Measurements from ENCODE around the gene CHRNB1. TPM values are rescaled to one million over a fixed set of nuclear protein-coding genes. Genes with fewer than 3 reads are reported as not detected.

CHRNB1 gene
- total RNA-seq, 2 experiments from 2014 or later, result 10.4 to 13.1 TPM

DNA sequence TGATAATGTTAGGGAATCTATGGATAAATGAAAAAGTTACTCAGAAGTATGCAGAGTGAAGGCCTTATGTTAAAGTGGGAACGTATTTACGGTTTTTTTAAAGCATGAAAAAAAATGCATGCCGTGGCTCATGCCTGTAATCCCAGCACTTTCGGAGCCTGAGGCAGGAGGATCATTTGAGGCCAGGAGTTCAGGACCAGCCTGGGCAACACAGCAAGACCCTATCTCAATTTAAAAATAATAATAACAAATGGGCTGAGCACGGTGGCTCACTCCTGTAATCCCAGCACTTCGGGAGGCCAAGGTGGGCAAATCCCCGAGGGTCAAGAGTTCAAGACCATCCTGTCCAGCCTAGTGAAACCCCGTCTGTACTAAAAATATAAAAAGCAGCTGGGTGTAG lies 45.3 kb downstream of the CHRNB1 start:
- Mint-ChIP-seq H3K27ac (peak overlapping the region; percentile 16), H3K27me3 (no peaks in the 10 kb centered on the region), H3K4me3 (no peak overlapping the region), H3K9me3 (ENCODE audit: low read depth) (no peaks in the 10 kb centered on the region), H3K4me1 (peaks cover 66% of the 10 kb centered on the region), H3K36me3 (peaks cover 55% of the 10 kb centered on the region)
- DNase-seq (no peak), ATAC-seq (no peak)
- CTCF ChIA-PET, result interaction anchor here (1.0 to 3.1 kb wide), 3 partner anchors 25 to 70 kb away, joined by 3 to 12 read pairs (median 7); no protein-coding TSS in a partner anchor

DNA sequence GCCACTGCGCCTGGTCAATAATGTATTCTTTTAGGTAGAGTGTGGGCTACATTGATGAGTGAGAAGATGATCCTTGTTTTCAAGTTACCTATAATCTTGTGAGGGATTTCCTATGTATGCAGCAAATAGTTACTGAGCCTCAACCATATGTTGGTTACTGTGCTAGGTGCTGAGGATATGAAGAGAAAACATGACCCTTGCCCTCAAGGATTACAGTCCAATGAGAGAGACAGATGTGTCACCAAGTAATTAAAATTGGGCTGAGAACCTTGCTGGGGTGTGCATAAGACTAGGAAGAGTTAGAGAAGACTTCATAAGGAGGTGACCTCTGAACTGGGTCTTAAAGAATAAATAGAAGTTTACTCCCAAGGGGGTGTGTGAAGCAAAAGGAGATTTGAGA lies 46.7 kb downstream of the CHRNB1 start:
- DNase-seq, result no peak
- H3K4me3 Mint-ChIP-seq, result no peak overlapping the region
- no peaks in the 10 kb centered on the region for H3K9me3 Mint-ChIP-seq (ENCODE audit: low read depth)
- CTCF ChIA-PET, result interaction anchor here (1.1 to 3.1 kb wide), 3 partner anchors 24 to 69 kb away, joined by 5 to 12 read pairs (median 7); no protein-coding TSS in a partner anchor
- peaks cover 58% of the 10 kb centered on the region for H3K36me3 Mint-ChIP-seq
- H3K4me1 Mint-ChIP-seq, result peaks cover 58% of the 10 kb centered on the region
- H3K27me3 Mint-ChIP-seq, result no peaks in the 10 kb centered on the region
- peak overlapping the region; percentile 26 for H3K27ac Mint-ChIP-seq
- ATAC-seq, result no peak

DNA sequence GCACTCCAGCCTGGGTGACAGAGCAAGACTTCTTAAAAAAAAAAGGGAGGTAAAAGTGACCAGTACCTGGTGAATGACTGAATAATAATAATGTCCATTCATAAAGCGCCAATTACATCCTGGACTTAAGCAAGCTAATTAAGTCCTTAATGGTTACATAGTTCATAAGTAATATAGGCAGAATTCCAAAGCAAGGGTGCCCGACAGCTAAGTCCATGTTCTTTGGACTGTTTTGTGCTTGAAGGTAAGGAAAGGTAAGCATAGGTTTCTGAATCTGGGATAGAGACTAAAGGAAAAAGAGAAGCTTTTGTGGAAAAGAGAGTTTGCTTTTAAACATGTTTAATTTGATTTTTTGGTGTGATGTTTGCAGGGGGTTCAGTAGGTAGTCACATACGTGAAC lies 49.1 kb downstream of the CHRNB1 start:
- H3K9me3 Mint-ChIP-seq (ENCODE audit: low read depth), result no peaks in the 10 kb centered on the region

DNA sequence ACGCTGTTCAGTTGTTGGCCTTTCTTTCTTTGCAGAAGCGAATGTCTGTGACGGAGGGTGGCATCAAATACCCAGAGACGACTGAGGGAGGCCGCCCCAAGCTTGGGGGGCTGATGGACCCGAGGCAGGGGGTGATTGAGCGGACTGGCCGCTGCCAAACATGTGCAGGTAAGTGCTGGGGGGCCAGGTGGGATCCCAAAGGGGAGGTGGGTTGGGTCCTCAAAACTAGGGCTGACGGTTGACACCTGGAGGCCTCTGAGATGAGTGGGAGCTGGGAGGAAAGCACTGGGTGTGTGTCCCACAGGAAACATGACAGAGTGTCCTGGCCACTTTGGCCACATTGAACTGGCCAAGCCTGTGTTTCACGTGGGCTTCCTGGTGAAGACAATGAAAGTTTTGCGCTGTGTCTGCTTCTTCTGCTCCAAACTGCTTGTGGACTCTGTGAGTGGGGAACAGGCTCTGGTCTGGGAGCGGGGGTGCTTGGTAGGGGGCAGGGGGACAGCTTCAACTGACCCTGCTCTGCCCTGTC lies 51.1 kb downstream of the CHRNB1 start:
- Mint-ChIP-seq H3K4me1 (peaks cover 24% of the 10 kb centered on the region), H3K4me3 (no peak overlapping the region), H3K36me3 (peaks cover 72% of the 10 kb centered on the region), H3K9me3 (ENCODE audit: low read depth) (no peaks in the 10 kb centered on the region), H3K27ac (peak overlapping the region; percentile 55), H3K27me3 (no peaks in the 10 kb centered on the region)
- CTCF ChIA-PET, result interaction anchor here (1.1 to 2.0 kb wide), 3 partner anchors 27 to 191 kb away, joined by 3 to 5 read pairs (median 4); partner anchors contain the start of gene TP53
- DNase-seq (no peak), ATAC-seq (no peak)

More for the DNA sequence above, 49.1 kb downstream of the CHRNB1 start:
- Mint-ChIP-seq H3K27me3 (no peaks in the 10 kb centered on the region), H3K4me3 (no peak overlapping the region), H3K27ac (no peak overlapping the region), H3K4me1 (peaks cover 38% of the 10 kb centered on the region), H3K36me3 (peaks cover 66% of the 10 kb centered on the region)
- CTCF ChIA-PET, result interaction anchor here (2.0 kb wide), 1 partner anchor 193 kb away, joined by 5 read pairs; the partner anchor contains the start of gene TP53
- DNase-seq (no peak), ATAC-seq (no peak)

DNA sequence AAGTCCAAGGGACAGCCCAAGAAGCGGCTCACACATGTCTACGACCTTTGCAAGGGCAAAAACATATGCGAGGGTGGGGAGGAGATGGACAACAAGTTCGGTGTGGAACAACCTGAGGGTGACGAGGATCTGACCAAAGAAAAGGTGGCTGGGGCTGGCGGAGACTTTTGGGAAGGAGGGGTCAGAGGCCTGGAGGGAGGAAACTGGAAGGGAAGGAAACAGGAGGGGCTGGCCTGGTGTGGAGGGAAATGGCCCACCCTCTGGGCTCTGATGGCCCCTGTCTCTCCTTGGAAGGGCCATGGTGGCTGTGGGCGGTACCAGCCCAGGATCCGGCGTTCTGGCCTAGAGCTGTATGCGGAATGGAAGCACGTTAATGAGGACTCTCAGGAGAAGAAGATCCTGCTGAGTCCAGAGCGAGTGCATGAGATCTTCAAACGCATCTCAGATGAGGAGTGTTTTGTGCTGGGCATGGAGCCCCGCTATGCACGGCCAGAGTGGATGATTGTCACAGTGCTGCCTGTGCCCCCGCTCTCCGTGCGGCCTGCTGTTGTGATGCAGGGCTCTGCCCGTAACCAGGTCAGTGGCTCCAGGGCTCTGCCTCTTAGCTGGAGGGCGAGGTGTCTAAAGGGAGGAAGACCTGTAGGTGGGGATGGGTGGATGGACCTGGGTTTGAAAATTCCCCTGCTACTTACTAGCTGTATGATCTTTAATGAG lies 51.8 kb downstream of the CHRNB1 start:
- CTCF ChIA-PET, result interaction anchor here (1.1 to 1.6 kb wide), 3 partner anchors 18 to 64 kb away, joined by 3 to 4 read pairs (median 3); no protein-coding TSS in a partner anchor
- Mint-ChIP-seq H3K4me3 (no peak overlapping the region), H3K4me1 (peaks cover 21% of the 10 kb centered on the region), H3K27ac (no peak overlapping the region), H3K9me3 (ENCODE audit: low read depth) (no peaks in the 10 kb centered on the region), H3K36me3 (peaks cover 76% of the 10 kb centered on the region), H3K27me3 (no peaks in the 10 kb centered on the region)
- DNase-seq (no peak), ATAC-seq (no peak)

DNA sequence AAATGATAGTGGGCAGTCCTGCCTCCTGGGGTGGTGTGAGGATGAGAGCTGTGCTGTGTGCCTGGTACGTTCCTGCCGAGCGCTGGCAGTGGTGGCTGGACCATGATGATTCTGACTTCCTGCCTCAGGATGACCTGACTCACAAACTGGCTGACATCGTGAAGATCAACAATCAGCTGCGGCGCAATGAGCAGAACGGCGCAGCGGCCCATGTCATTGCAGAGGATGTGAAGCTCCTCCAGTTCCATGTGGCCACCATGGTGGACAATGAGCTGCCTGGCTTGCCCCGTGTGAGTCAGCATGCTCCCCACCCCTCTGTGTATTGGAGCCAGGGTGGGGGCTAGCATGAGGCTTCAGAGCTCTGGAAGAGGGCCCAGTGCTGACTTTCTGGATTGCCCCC lies 52.4 kb downstream of the CHRNB1 start:
- no peak for ATAC-seq
- H3K27me3 Mint-ChIP-seq, result no peaks in the 10 kb centered on the region
- H3K36me3 Mint-ChIP-seq, result peaks cover 75% of the 10 kb centered on the region
- peaks cover 17% of the 10 kb centered on the region for H3K4me1 Mint-ChIP-seq
- DNase-seq, result no peak
- H3K4me3 Mint-ChIP-seq, result no peak overlapping the region
- CTCF ChIA-PET, result interaction anchor here (1.1 kb wide), 1 partner anchor 17 kb away, joined by 3 read pairs; no protein-coding TSS in a partner anchor
- no peaks in the 10 kb centered on the region for H3K9me3 Mint-ChIP-seq (ENCODE audit: low read depth)
- no peak overlapping the region for H3K27ac Mint-ChIP-seq

DNA sequence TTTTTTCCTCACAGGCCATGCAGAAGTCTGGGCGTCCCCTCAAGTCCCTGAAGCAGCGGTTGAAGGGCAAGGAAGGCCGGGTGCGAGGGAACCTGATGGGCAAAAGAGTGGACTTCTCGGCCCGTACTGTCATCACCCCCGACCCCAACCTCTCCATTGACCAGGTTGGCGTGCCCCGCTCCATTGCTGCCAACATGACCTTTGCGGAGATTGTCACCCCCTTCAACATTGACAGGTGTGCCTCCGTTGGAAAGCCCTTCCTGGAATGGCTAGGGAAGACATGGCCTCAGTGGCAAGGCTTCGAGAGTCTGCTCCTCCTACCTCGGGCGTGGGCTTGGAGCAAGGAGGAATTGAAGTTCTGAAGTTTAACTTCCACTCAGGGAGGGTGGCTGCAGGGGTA lies 52.8 kb downstream of the CHRNB1 start:
- Mint-ChIP-seq H3K4me1 (peaks cover 15% of the 10 kb centered on the region), H3K4me3 (no peak overlapping the region), H3K36me3 (peaks cover 79% of the 10 kb centered on the region), H3K27ac (no peak overlapping the region), H3K9me3 (ENCODE audit: low read depth) (no peaks in the 10 kb centered on the region), H3K27me3 (no peaks in the 10 kb centered on the region)
- CTCF ChIA-PET, result interaction anchor here (1.1 kb wide), 1 partner anchor 17 kb away, joined by 3 read pairs; no protein-coding TSS in a partner anchor
- no peak for ATAC-seq
- DNase-seq, result no peak

DNA sequence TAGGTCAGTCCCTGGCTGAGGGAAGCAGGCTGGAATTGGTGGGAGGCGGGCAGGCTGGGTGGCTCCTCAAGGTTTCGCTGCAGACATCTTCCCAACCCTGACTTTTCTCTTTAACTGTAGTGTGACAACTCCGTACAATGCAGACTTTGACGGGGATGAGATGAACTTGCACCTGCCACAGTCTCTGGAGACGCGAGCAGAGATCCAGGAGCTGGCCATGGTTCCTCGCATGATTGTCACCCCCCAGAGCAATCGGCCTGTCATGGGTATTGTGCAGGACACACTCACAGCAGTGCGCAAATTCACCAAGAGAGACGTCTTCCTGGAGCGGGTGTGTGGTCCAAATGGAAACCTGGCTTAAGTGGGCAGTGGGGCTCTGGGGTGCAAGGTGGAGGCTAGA lies 54.3 kb downstream of the CHRNB1 start:
- H3K36me3 Mint-ChIP-seq, result peaks cover 79% of the 10 kb centered on the region
- no peak for ATAC-seq
- CTCF ChIA-PET, result interaction anchor here (1.0 kb wide), 1 partner anchor 62 kb away, joined by 3 read pairs; no protein-coding TSS in a partner anchor

DNA sequence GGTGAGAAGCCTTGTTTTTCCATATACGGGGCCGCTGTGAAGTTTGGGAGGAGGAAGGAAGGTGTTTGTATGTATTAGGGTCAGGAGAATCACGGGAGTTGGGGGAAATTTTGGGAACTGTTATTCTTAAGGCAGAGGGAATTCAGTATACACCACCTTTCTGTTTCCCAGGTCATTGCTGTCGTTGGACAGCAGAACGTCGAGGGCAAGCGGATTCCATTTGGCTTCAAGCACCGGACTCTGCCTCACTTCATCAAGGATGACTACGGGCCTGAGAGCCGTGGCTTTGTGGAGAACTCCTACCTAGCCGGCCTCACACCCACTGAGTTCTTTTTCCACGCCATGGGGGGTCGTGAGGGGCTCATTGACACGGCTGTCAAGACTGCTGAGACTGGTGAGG lies 56.9 kb downstream of the CHRNB1 start:
- Mint-ChIP-seq H3K27ac (no peak overlapping the region), H3K27me3 (no peaks in the 10 kb centered on the region), H3K9me3 (ENCODE audit: low read depth) (no peaks in the 10 kb centered on the region), H3K4me3 (no peak overlapping the region), H3K4me1 (no peaks in the 10 kb centered on the region), H3K36me3 (peaks cover 73% of the 10 kb centered on the region)
- CTCF ChIA-PET, result no interaction called here
- DNase-seq (no peak), ATAC-seq (no peak)

More for the DNA sequence above, 54.3 kb downstream of the CHRNB1 start:
- peaks cover 4% of the 10 kb centered on the region for H3K4me1 Mint-ChIP-seq
- no peak overlapping the region for H3K27ac Mint-ChIP-seq
- H3K27me3 Mint-ChIP-seq, result no peaks in the 10 kb centered on the region
- H3K4me3 Mint-ChIP-seq, result no peak overlapping the region
- H3K9me3 Mint-ChIP-seq (ENCODE audit: low read depth), result no peaks in the 10 kb centered on the region
- DNase-seq, result no peak

DNA sequence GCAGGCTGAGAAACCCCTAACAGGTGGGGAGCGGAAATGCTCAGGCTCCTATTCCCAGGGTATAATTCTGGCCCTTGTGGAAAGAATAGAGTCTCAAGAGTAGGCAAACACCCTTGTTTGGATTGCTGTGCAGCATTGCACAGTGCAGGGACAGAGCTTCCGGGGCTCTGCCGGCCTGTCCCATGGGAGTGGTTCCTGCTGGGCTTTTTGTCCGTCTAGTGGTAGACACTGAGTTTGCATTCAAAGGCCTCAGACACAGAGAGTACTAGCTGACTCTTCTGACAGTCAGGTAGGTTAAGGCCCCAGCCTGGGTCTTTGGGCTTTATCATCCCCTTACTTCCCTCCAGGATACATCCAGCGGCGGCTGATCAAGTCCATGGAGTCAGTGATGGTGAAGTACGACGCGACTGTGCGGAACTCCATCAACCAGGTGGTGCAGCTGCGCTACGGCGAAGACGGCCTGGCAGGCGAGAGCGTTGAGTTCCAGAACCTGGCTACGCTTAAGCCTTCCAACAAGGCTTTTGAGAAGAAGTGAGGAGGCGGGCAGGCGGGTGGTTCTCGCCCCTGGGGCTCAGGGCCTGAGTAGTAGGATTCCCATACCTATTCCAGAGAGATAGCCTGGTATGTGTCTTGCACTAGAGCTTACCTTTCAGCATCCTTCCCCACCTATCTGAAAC lies 57.4 kb downstream of the CHRNB1 start:
- Mint-ChIP-seq H3K4me1 (no peaks in the 10 kb centered on the region), H3K9me3 (ENCODE audit: low read depth) (no peaks in the 10 kb centered on the region), H3K27me3 (no peaks in the 10 kb centered on the region), H3K27ac (no peak overlapping the region), H3K36me3 (peaks cover 70% of the 10 kb centered on the region), H3K4me3 (no peak overlapping the region)
- DNase-seq, result no peak
- CTCF ChIA-PET, result interaction anchor here (1.1 kb wide), 1 partner anchor 23 kb away, joined by 3 read pairs; the partner anchor contains the start of gene ZBTB4
- ATAC-seq, result no peak

DNA sequence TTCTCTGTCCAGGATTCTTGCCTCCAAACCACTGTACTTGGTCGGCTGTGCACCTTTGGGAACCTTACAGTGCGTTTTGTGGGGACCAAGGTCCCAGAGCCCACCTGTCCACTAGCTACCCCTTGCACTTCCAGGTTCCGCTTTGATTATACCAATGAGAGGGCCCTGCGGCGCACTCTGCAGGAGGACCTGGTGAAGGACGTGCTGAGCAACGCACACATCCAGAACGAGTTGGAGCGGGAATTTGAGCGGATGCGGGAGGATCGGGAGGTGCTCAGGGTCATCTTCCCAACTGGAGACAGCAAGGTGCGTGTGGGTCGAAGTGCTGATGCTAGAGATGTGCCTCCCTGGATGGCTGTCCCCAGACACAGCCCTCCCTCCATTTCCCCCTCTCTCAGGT lies 58.1 kb downstream of the CHRNB1 start:
- CTCF ChIA-PET, result interaction anchor here (1.1 kb wide), 1 partner anchor 23 kb away, joined by 3 read pairs; the partner anchor contains the start of gene ZBTB4
- peak; percentile 28 for ATAC-seq
- DNase-seq, result no peak
- Mint-ChIP-seq H3K4me3 (no peak overlapping the region), H3K9me3 (ENCODE audit: low read depth) (no peaks in the 10 kb centered on the region), H3K27me3 (no peaks in the 10 kb centered on the region), H3K36me3 (peaks cover 66% of the 10 kb centered on the region), H3K27ac (no peak overlapping the region), H3K4me1 (no peaks in the 10 kb centered on the region)

DNA sequence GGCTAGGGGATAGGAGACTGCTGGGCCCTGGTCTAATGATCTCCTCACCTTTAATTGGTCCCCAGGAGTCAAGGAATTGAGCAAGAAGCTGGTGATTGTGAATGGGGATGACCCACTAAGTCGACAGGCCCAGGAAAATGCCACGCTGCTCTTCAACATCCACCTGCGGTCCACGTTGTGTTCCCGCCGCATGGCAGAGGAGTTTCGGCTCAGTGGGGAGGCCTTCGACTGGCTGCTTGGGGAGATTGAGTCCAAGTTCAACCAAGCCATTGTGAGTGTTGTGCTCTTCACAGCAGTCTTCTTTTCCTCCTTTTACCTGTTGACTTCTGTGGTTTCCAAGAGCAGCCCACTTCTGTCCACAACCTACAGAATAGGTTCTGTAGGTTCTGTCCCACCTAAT lies 58.7 kb downstream of the CHRNB1 start:
- H3K4me1 Mint-ChIP-seq, result no peaks in the 10 kb centered on the region
- H3K4me3 Mint-ChIP-seq, result no peak overlapping the region
- CTCF ChIA-PET, result no interaction called here
- ATAC-seq (no peak), DNase-seq (no peak)
- no peak overlapping the region for H3K27ac Mint-ChIP-seq
- no peaks in the 10 kb centered on the region for H3K9me3 Mint-ChIP-seq (ENCODE audit: low read depth)
- H3K36me3 Mint-ChIP-seq, result peaks cover 67% of the 10 kb centered on the region
- H3K27me3 Mint-ChIP-seq, result no peaks in the 10 kb centered on the region

Measured in activated CD8-positive, alpha-beta memory T cell treated with anti-CD3 and anti-CD28 coated beads, Interleukin-2, amount 10 ng/mL, durations not matched to agents 7 days and 5 days (primary cell).